Esophagus muscularis mucosa (tissue), 4 donors: ENCODE results near the gene PRR29.

Experiments
- EP300 ChIP-seq: sonication (generic); formaldehyde crosslinking; IDR thresholded peaks from one replicate; pipeline ENCODE4 v1.6.1; 2017; ENCODE audit warnings: antibody characterized with exemption
- POLR2AphosphoS5 ChIP-seq, 2 donors: sonication (generic); formaldehyde crosslinking; IDR thresholded peaks; one replicate each; pipeline ENCODE4 v1.6.1; 2017; ENCODE audit warnings: antibody characterized with exemption in 2 of 2
- TF ChIP-seq, protein P1 (sequence below), 3 experiments: fragments of 200-600 bp in 2 of 3; fragments of 450-650 bp in 1 of 3; sonication (generic) in 2 of 3; IDR thresholded peaks; one replicate each; pipeline ENCODE4 v1.5.1; 2017 to 2019; ENCODE audit warnings: antibody characterized with exemption in 3 of 3, mild to moderate bottlenecking in 2 of 3, moderate library complexity in 1 of 3

DNA sequence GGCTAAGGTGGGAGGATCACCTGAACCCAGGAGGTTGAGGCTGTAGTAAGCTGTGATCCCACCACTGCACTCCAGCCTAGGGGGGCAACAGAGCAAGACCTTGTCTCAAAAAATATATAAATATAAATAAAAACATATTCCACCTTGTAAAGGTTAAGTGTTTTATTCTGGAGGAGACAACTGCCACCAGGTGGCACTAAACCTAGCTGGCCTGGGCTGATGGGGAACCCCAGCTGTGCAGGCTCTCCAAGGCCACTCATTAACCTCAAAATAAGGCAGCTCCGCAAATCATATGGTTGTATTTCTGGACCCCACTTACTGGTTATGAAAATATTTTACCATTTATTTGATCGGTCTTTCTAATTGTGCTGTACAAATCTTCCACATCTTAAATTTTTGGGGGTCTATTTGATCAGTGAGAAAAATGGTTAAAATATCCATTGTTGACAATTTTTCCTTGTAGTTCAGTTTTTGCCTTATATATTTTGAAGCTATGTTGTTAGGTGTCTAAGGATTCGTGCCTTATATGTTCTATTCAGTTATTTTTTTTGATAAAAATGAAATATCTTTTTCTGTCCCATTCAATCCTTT, 30.8 kb downstream of the PRR29 start:
- TF ChIP-seq POLR2AphosphoS5 (IDR thresholded peaks at IDR 0.05) (peak in 1 of 2 donors; percentile 19), EP300 (no peak)
- TF ChIP-seq, protein P1, sequence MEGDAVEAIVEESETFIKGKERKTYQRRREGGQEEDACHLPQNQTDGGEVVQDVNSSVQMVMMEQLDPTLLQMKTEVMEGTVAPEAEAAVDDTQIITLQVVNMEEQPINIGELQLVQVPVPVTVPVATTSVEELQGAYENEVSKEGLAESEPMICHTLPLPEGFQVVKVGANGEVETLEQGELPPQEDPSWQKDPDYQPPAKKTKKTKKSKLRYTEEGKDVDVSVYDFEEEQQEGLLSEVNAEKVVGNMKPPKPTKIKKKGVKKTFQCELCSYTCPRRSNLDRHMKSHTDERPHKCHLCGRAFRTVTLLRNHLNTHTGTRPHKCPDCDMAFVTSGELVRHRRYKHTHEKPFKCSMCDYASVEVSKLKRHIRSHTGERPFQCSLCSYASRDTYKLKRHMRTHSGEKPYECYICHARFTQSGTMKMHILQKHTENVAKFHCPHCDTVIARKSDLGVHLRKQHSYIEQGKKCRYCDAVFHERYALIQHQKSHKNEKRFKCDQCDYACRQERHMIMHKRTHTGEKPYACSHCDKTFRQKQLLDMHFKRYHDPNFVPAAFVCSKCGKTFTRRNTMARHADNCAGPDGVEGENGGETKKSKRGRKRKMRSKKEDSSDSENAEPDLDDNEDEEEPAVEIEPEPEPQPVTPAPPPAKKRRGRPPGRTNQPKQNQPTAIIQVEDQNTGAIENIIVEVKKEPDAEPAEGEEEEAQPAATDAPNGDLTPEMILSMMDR (IDR thresholded peaks at IDR 0.05): peak; percentile 63 to 80 (median 78)
